ENCODE results near the gene CRADD.

GRCh38 chr12:93824514-93825500 lies 147.6 kb downstream of the CRADD start:
- no peak for TF ChIP-seq CTCF (IDR thresholded peaks at IDR 0.05)
- TF ChIP-seq POLR2A (IDR thresholded peaks at IDR 0.05) = no peak

Data from thyroid gland (tissue), 4 donors.